Upper lobe of left lung (tissue), 4 donors: ENCODE results near the gene SIM2.

Experiments used
- CTCF ChIP-seq, 6 experiments: fragments of 450-650 bp in 4 of 6; fragments of 200-600 bp in 2 of 6; sonication (generic) in 2 of 6; IDR thresholded peaks; one replicate each; pipeline ENCODE4 v1.5.1; 2016 to 2019; ENCODE audit warnings: antibody characterized with exemption in 6 of 6
- POLR2A ChIP-seq, 4 donors: fragments of 450-650 bp; IDR thresholded peaks; one replicate each; pipeline ENCODE4 v1.5.1; 2016 to 2017; ENCODE audit warnings: antibody characterized with exemption in 4 of 4, mild to moderate bottlenecking in 2 of 4

- TF ChIP-seq CTCF (IDR thresholded peaks at IDR 0.05) (no peak), POLR2A (IDR thresholded peaks at IDR 0.05) (no peak)
These were observed 97.2 kb downstream of the SIM2 start for GRCh38 chr21:36796070-36796469.
